ENCODE results near the gene C15orf62.

C15orf62 gene

GRCh38 chr15:40782609-40783227 lies 12.9 kb downstream of the C15orf62 start:
- no peak for DNase-seq (ENCODE audit: low read depth)
- TF ChIP-seq, protein P1, sequence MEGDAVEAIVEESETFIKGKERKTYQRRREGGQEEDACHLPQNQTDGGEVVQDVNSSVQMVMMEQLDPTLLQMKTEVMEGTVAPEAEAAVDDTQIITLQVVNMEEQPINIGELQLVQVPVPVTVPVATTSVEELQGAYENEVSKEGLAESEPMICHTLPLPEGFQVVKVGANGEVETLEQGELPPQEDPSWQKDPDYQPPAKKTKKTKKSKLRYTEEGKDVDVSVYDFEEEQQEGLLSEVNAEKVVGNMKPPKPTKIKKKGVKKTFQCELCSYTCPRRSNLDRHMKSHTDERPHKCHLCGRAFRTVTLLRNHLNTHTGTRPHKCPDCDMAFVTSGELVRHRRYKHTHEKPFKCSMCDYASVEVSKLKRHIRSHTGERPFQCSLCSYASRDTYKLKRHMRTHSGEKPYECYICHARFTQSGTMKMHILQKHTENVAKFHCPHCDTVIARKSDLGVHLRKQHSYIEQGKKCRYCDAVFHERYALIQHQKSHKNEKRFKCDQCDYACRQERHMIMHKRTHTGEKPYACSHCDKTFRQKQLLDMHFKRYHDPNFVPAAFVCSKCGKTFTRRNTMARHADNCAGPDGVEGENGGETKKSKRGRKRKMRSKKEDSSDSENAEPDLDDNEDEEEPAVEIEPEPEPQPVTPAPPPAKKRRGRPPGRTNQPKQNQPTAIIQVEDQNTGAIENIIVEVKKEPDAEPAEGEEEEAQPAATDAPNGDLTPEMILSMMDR (conservative IDR thresholded peaks at IDR 0.05; ENCODE audit: low read length) = peak; percentile 22
- no peak overlapping the region for H3K4me3 ChIP-seq (ENCODE audit: low read length)

- DNase-seq (ENCODE audit: low read depth) = no peak
- no peak overlapping the region for H3K4me3 ChIP-seq (ENCODE audit: low read length)
- TF ChIP-seq, protein P1 (conservative IDR thresholded peaks at IDR 0.05; ENCODE audit: low read length) = no peak
These were observed 15.4 kb downstream of the C15orf62 start for GRCh38 chr15:40785164-40785563.

DNA sequence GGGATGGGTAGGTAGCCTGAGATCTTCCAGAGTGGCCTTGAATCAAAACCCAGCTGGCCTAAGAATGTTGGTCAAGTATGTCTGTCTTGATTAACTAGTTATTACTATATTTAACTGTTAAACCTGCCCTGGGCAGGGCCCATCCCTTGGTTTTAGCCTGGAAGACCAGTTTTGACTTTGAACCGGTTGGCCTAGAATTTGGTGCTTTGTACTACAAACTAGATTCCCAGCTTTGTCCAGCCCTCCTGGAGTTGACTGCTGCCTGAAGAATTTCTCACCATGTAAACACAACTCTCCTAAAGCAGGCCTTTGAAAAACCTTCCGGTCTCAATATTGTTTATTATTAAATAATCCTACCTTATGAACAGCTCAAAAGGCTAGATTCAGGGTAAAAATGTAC lies 16.0 kb downstream of the C15orf62 start:
- TF ChIP-seq, protein P1 (conservative IDR thresholded peaks at IDR 0.05; ENCODE audit: low read length) = no peak
- no peak overlapping the region for H3K4me3 ChIP-seq (ENCODE audit: low read length)
- no peak for DNase-seq (ENCODE audit: low read depth)

DNA sequence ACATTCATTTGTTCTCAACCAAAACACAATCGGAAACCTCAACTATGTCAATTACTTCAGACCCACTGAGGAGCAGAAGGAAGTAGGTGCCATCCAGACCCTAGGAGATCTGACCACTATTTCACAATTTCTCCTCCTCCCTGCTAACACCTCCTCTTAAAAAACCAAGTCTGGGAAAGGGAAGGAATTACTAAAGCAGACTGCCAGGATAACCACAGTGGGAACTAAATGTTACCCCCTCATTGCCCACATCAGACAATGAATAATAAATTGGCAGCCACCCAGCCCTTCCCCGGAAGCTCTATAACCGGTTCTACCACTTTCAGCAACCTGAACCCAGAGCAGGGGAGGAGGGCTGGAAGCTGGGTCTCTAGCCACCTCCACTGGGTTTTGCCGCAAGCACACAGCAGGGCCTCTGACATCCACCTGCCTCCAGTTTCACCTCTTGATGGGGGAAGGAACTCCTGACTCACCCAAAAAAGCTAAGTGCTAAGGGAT lies 17.6 kb downstream of the C15orf62 start:
- H3K4me3 ChIP-seq (ENCODE audit: low read length) = no peak overlapping the region
- DNase-seq (ENCODE audit: low read depth) = peak; percentile 93
- TF ChIP-seq, protein P1 (conservative IDR thresholded peaks at IDR 0.05; ENCODE audit: low read length) = no peak

GRCh38 chr15:40787991-40788390 lies 18.2 kb downstream of the C15orf62 start:
- no peak for DNase-seq (ENCODE audit: low read depth)
- H3K4me3 ChIP-seq (ENCODE audit: low read length) = no peak overlapping the region
- TF ChIP-seq, protein P1 (conservative IDR thresholded peaks at IDR 0.05; ENCODE audit: low read length) = no peak

GRCh38 chr15:40789119-40789518 lies 19.3 kb downstream of the C15orf62 start:
- TF ChIP-seq, protein P1 (conservative IDR thresholded peaks at IDR 0.05; ENCODE audit: low read length) = no peak
- no peak for DNase-seq (ENCODE audit: low read depth)
- H3K4me3 ChIP-seq (ENCODE audit: low read length) = no peak overlapping the region

DNA sequence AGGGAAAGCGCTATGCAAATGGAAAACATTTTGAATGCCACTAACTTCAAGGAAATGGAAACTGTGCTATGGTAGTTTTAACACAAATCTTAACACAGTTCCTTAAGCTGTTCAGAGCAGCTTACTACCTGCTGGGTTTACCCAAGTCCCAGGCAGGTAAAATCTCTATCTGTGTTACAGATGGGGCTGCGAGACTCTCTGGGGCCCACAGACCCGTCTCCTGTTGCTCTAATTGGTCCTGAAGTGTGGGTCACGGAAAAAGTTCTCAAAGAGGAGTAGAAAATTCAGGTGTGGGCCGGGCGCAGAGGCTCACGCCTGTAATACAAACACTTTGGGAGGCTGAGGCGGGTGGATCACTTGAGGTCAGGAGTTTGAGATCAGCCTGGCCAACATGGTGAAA lies 20.2 kb downstream of the C15orf62 start:
- no peak overlapping the region for H3K4me3 ChIP-seq (ENCODE audit: low read length)
- DNase-seq (ENCODE audit: low read depth) = no peak
- TF ChIP-seq, protein P1 (conservative IDR thresholded peaks at IDR 0.05; ENCODE audit: low read length) = no peak

Data from AG10803 (cell line).